ENCODE measurements around the gene KCNRG.
A peak's percentile ranks its signal among the peaks of the same experiment; 100 is the strongest.
"Not testable (repeated sequence)": the region's sequence is repeated elsewhere in the genome, so short reads cannot be mapped to it uniquely, and the experiment has no call there.

The KCNRG gene

GRCh38 chr13:50015258-50015657 is at the start of gene KCNRG:
Gene KCNRG, plus strand, starts transcription at chr13:50015444. Its CDS starts 50 bp downstream, at chr13:50015494.
- DNase-seq = no peak

GRCh38 chr13:49967456-49967855 is 47.8 kb upstream of the KCNRG start:
- no peak for DNase-seq

GRCh38 chr13:49972709-49973108 is 42.5 kb upstream of the KCNRG start:
- DNase-seq = no peak

GRCh38 chr13:49975826-49976225 is 39.4 kb upstream of the KCNRG start:
- no peak for DNase-seq

- peak; percentile 64 for DNase-seq
Observed at GRCh38 chr13:49976314-49977258, 38.7 kb upstream of the KCNRG start.

- DNase-seq = no peak
Observed at GRCh38 chr13:49977992-49978391, 37.3 kb upstream of the KCNRG start.

- no peak for DNase-seq
Observed at GRCh38 chr13:49980266-49980665, 35.0 kb upstream of the KCNRG start.

- DNase-seq = no peak
Observed at GRCh38 chr13:49985129-49985528, 30.1 kb upstream of the KCNRG start.

GRCh38 chr13:49986471-49986870 is 28.8 kb upstream of the KCNRG start:
- no peak for DNase-seq

GRCh38 chr13:49990612-49991011 is 24.6 kb upstream of the KCNRG start:
- DNase-seq = not testable (repeated sequence)

GRCh38 chr13:49993111-49993510 is 22.1 kb upstream of the KCNRG start:
- no peak for DNase-seq

GRCh38 chr13:49993666-49994065 is 21.6 kb upstream of the KCNRG start:
- DNase-seq = no peak

- no peak for DNase-seq
Observed at GRCh38 chr13:49995625-49996101, 19.6 kb upstream of the KCNRG start.

- peak; percentile 80 for DNase-seq
Observed at GRCh38 chr13:49996161-49996915, 18.9 kb upstream of the KCNRG start.

GRCh38 chr13:49996951-49997895 is 18.0 kb upstream of the KCNRG start, which contains the start of gene TRIM13:
Gene TRIM13, plus strand, starts transcription at chr13:49997042. Its CDS starts 14,899 bp downstream, at chr13:50011941.
- DNase-seq = peak; percentile 78

GRCh38 chr13:49997955-49998354 is 17.3 kb upstream of the KCNRG start:
- no peak for DNase-seq

- no peak for DNase-seq
Observed at GRCh38 chr13:49998714-49999624, 16.3 kb upstream of the KCNRG start.

GRCh38 chr13:50001287-50001686 is 14.0 kb upstream of the KCNRG start:
- no peak for DNase-seq

GRCh38 chr13:50006426-50007135 is 8.7 kb upstream of the KCNRG start:
- DNase-seq = no peak

GRCh38 chr13:50011461-50011860 is 3.8 kb upstream of the KCNRG start:
- DNase-seq = no peak

Measured in activated effector memory CD4-positive, alpha-beta T cell treated with Interleukin-2 at 50 U/mL for 16 hours (primary cell).